ENCODE results near the gene WDFY3. TPM values are rescaled to one million over a fixed set of nuclear protein-coding genes. Genes with fewer than 3 reads are reported as not detected.

Gene WDFY3
- total and polyA plus RNA-seq, 9 of the 15 experiments (the other 6 are each of a cell fraction or from before 2014, with no cell fraction given), result 0.58 to 13.5 (median 9.4) TPM

GRCh38 chr4:84994280-84994679, 27.8 kb upstream of the WDFY3 start (continued):
- no peak for TF ChIP-seq MGA (IDR thresholded peaks at IDR 0.05)
- TF ChIP-seq TAF9B (IDR thresholded peaks at IDR 0.05; ENCODE audit: partially characterized antibody), result no peak
- no peak for TF ChIP-seq POLR3A (IDR thresholded peaks at IDR 0.05; ENCODE audit: borderline replicate concordance, extremely low read depth, insufficient read depth, insufficient read length)
- TF ChIP-seq MEIS2 (IDR thresholded peaks at IDR 0.05; ENCODE audit: partially characterized antibody), result no peak
- TF ChIP-seq PURB (CRISPR knock-in tag; IDR thresholded peaks at IDR 0.05; ENCODE audit: low read depth), result no peak
- no peak for TF ChIP-seq THAP7 (CRISPR knock-in tag; IDR thresholded peaks at IDR 0.05)
- no peak for TF ChIP-seq BRF2 (IDR thresholded peaks at IDR 0.05; ENCODE audit: borderline replicate concordance, insufficient read depth, insufficient read length)
- TF ChIP-seq ILF3 (IDR thresholded peaks at IDR 0.05; ENCODE audit: borderline replicate concordance), result no peak
- no peak for TF ChIP-seq C11orf30 (IDR thresholded peaks at IDR 0.05; ENCODE audit: low read depth)
- no peak for TF ChIP-seq CTCFL (IDR thresholded peaks at IDR 0.05; ENCODE audit: borderline replicate concordance, insufficient read depth, low read depth, low read length, poor library complexity, severe bottlenecking)
- no peak for TF ChIP-seq TCFL5 (CRISPR knock-in tag; conservative IDR thresholded peaks at IDR 0.05)
- no peak for TF ChIP-seq RFX5 (IDR thresholded peaks at IDR 0.05; ENCODE audit: low read depth, low read length)
- TF ChIP-seq ARNT (IDR thresholded peaks at IDR 0.05), result no peak
